SU-DHL-6 (cell line): ENCODE results near the gene SERPINI1.

ENCODE experiments used
- CTCF ChIP-seq: fragments of 200-600 bp; sonication (generic); IDR thresholded peaks from one replicate; pipeline ENCODE4 v1.5.1; 2017; ENCODE audit warnings: antibody characterized with exemption, mild to moderate bottlenecking, low read length, moderate library complexity; ENCODE audit not compliant: insufficient read depth, poor library complexity, severe bottlenecking
- EZH2phosphoT487 ChIP-seq: fragments of 200-600 bp; sonication (generic), shearing (Covaris generic); conservative IDR thresholded peaks from 2 replicates; pipeline ENCODE4 v1.6.1; 2018; ENCODE audit warnings: mild to moderate bottlenecking, antibody characterized with exemption, low read length, moderate library complexity, mixed read lengths

- TF ChIP-seq CTCF (no peak), EZH2phosphoT487 (no peak)
Measured at GRCh38 chr3:167816953-167817352, 81.4 kb downstream of the SERPINI1 start.
